ENCODE data around the gene DYNLL1.

DNA sequence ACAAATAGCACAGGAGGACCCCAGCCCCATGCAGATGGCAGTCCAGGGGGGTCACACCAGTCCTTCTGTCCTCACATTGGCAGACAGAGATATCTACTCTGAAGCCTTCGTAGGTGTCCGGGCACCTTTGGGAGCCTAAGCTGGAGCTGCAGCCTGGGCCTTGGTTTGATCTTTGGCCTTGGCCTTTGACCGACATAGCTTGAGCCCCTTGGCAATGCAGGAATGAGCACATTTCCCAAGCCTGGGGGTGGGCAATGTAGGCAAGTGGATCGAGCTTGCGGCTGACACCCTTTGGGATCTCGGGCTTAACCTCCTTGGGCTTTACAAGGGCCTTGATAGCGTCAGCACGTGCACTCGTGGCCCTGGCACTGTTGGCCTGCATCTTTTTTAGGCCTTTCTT lies 26.7 kb downstream of the DYNLL1 start:
- TF ChIP-seq, protein P1, sequence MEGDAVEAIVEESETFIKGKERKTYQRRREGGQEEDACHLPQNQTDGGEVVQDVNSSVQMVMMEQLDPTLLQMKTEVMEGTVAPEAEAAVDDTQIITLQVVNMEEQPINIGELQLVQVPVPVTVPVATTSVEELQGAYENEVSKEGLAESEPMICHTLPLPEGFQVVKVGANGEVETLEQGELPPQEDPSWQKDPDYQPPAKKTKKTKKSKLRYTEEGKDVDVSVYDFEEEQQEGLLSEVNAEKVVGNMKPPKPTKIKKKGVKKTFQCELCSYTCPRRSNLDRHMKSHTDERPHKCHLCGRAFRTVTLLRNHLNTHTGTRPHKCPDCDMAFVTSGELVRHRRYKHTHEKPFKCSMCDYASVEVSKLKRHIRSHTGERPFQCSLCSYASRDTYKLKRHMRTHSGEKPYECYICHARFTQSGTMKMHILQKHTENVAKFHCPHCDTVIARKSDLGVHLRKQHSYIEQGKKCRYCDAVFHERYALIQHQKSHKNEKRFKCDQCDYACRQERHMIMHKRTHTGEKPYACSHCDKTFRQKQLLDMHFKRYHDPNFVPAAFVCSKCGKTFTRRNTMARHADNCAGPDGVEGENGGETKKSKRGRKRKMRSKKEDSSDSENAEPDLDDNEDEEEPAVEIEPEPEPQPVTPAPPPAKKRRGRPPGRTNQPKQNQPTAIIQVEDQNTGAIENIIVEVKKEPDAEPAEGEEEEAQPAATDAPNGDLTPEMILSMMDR (conservative IDR thresholded peaks at IDR 0.05 in 1 of 2, IDR thresholded peaks at IDR 0.05 in 1 of 2; ENCODE audit: extremely low read depth in 1 of 2, insufficient read depth in 1 of 2, low read depth in 1 of 2, low read length in 2 of 2), result no peak
- TF ChIP-seq EZH2 (IDR thresholded peaks at IDR 0.05; ENCODE audit: borderline replicate concordance, low read length), result no peak
